Esophagus muscularis mucosa (tissue), 4 donors: ENCODE results near the gene PDIA2. TPM values are rescaled to one million over a fixed set of nuclear protein-coding genes. Genes with fewer than 3 reads are reported as not detected.

ENCODE experiments used
- DNase-seq: peaks from one replicate; pipeline ENCODE4 v3.0.0-alpha.2; 2017; ENCODE audit errors: extremely low spot score
- H3K27ac ChIP-seq, 4 donors: fragments of 200-600 bp; sonication (generic); replicated peaks in 1 of 4; 1 replicate in 3 of 4; 2 replicates in 1 of 4; pipeline ENCODE4 v1.5.1; 2016 to 2019; ENCODE audit warnings: mild to moderate bottlenecking in 1 of 4
- H3K27me3 ChIP-seq, 4 donors: fragments of 200-600 bp; sonication (generic); one replicate each; pipeline versions ENCODE4 v1.5.1 to v1.6.0; 2016 to 2019
- H3K36me3 ChIP-seq, 4 donors: fragments of 200-600 bp; sonication (generic); one replicate each; pipeline ENCODE4 v1.5.1; 2016 to 2019
- H3K4me1 ChIP-seq, 4 donors: fragments of 200-600 bp; sonication (generic); one replicate each; pipeline ENCODE4 v1.5.1; 2016 to 2019
- H3K4me3 ChIP-seq, 4 donors: fragments of 200-600 bp; sonication (generic); 1 replicate in 2 of 4; 2 replicates in 2 of 4; pipeline ENCODE4 v1.5.1; 2016 to 2019; ENCODE audit warnings: mild to moderate bottlenecking in 4 of 4, moderate library complexity in 1 of 4
- H3K9me3 ChIP-seq, 4 donors: fragments of 200-600 bp; sonication (generic); 1 replicate in 3 of 4; 2 replicates in 1 of 4; pipeline ENCODE4 v1.5.1; 2016 to 2019
- CTCF ChIP-seq, 3 experiments: fragments of 200-600 bp in 2 of 3; fragments of 450-650 bp in 1 of 3; sonication (generic) in 2 of 3; IDR thresholded peaks; one replicate each; pipeline ENCODE4 v1.5.1; 2017 to 2019; ENCODE audit warnings: antibody characterized with exemption in 3 of 3, mild to moderate bottlenecking in 2 of 3, moderate library complexity in 1 of 3
- EP300 ChIP-seq: sonication (generic); formaldehyde crosslinking; IDR thresholded peaks from one replicate; pipeline ENCODE4 v1.6.1; 2017; ENCODE audit warnings: antibody characterized with exemption
- POLR2A ChIP-seq: fragments of 450-650 bp; IDR thresholded peaks from one replicate; pipeline ENCODE4 v1.6.1; 2017; ENCODE audit warnings: antibody characterized with exemption, moderate library complexity, mild to moderate bottlenecking, low read depth
- POLR2AphosphoS5 ChIP-seq, 2 donors: sonication (generic); formaldehyde crosslinking; IDR thresholded peaks; one replicate each; pipeline ENCODE4 v1.6.1; 2017; ENCODE audit warnings: antibody characterized with exemption in 2 of 2
- WGBS: methylation state at CpG from one replicate; pipeline ENCODE4 v1.1.5; 2018; 5-methylcytosine and 5-hydroxymethylcytosine counted together
- intact Hi-C: fragments of 100-400 bp; cut with DNase I; formaldehyde crosslinking; loops from one replicate; pipeline ENCODE4 v1.15.1; 2023
- total RNA-seq, 4 donors: library from RNA; depleted of rRNA; stranded (reverse); fragments of >200 nt; gene quantifications; one replicate each; pipeline versions ENCODE4 v1.1.0 to v1.2.1, GENCODE V29; 2016

The PDIA2 gene
- total RNA-seq, 4 donors from 2014 or later = 0.23 to 1.2 (median 1.0) TPM; not detected in 1

GRCh38 chr16:263182-263774, 19.7 kb upstream of the PDIA2 start:
- TF ChIP-seq POLR2A = no peak
- no peak for TF ChIP-seq POLR2AphosphoS5 (IDR thresholded peaks at IDR 0.05)
- no peak for TF ChIP-seq CTCF (IDR thresholded peaks at IDR 0.05)
- TF ChIP-seq EP300 = no peak
- no peaks in the 10 kb centered on the region for H3K27me3 ChIP-seq
- H3K4me1 ChIP-seq = peaks cover 0 to 9% (median 4%) of the 10 kb centered on the region in 4 donors
- no peaks in the 10 kb centered on the region for H3K9me3 ChIP-seq
- H3K36me3 ChIP-seq = peaks cover 39 to 75% (median 66%) of the 10 kb centered on the region in 4 donors
- 94% methylated on average over 14 of the region's 35 CpGs for WGBS
- no peak overlapping the region for H3K4me3 ChIP-seq
- intact Hi-C loops = no loop called here
- no peak overlapping the region for H3K27ac ChIP-seq
- DNase-seq = no peak

GRCh38 chr16:263944-264343, 19.0 kb upstream of the PDIA2 start:
- Histone ChIP-seq H3K36me3 (peaks cover 39 to 69% (median 64%) of the 10 kb centered on the region in 4 donors), H3K27me3 (no peaks in the 10 kb centered on the region), H3K4me1 (peaks cover 0 to 9% (median 4%) of the 10 kb centered on the region in 4 donors), H3K9me3 (no peaks in the 10 kb centered on the region), H3K4me3 (no peak overlapping the region), H3K27ac (no peak overlapping the region)
- intact Hi-C loops = no loop called here
- WGBS = 87% methylated on average over 13 of the region's 17 CpGs
- TF ChIP-seq CTCF (IDR thresholded peaks at IDR 0.05) (no peak), POLR2A (no peak), EP300 (no peak), POLR2AphosphoS5 (IDR thresholded peaks at IDR 0.05) (no peak)
- DNase-seq = no peak

- DNase-seq = no peak
- Histone ChIP-seq H3K4me1 (peaks cover 0 to 9% (median 4%) of the 10 kb centered on the region in 4 donors), H3K4me3 (no peak overlapping the region), H3K27me3 (no peaks in the 10 kb centered on the region), H3K9me3 (no peaks in the 10 kb centered on the region), H3K36me3 (peaks cover 39 to 63% (median 60%) of the 10 kb centered on the region in 4 donors), H3K27ac (no peak overlapping the region)
- intact Hi-C loops = no loop called here
- TF ChIP-seq CTCF (IDR thresholded peaks at IDR 0.05) (no peak), POLR2AphosphoS5 (IDR thresholded peaks at IDR 0.05) (no peak)
- 100% methylated on average over 1 of the region's 23 CpGs for WGBS
Measured at GRCh38 chr16:264440-264951, 18.5 kb upstream of the PDIA2 start.

- intact Hi-C loops = no loop called here
- H3K4me3 ChIP-seq = no peak overlapping the region
- TF ChIP-seq POLR2A (no peak), POLR2AphosphoS5 (IDR thresholded peaks at IDR 0.05) (no peak), CTCF (IDR thresholded peaks at IDR 0.05) (no peak), EP300 (no peak)
- no peak overlapping the region for H3K27ac ChIP-seq
- peaks cover 0 to 9% (median 4%) of the 10 kb centered on the region in 4 donors for H3K4me1 ChIP-seq
- peaks cover 37 to 57% (median 54%) of the 10 kb centered on the region in 4 donors for H3K36me3 ChIP-seq
- DNase-seq = no peak
- no peaks in the 10 kb centered on the region for H3K9me3 ChIP-seq
- WGBS = 88% methylated on average over 9 of the region's 14 CpGs
- no peaks in the 10 kb centered on the region for H3K27me3 ChIP-seq
Measured at GRCh38 chr16:265002-265529, 17.9 kb upstream of the PDIA2 start.
